HG03066 (cell line): ENCODE results near the gene YEATS4.

Experiments
- ATAC-seq: cut with Tn5 transposase; IDR thresholded peaks from one replicate; pipeline ENCODE4 v1.9.1; 2021; ENCODE audit warnings: low read depth; ENCODE audit not compliant: unreplicated experiment

The YEATS4 gene

DNA sequence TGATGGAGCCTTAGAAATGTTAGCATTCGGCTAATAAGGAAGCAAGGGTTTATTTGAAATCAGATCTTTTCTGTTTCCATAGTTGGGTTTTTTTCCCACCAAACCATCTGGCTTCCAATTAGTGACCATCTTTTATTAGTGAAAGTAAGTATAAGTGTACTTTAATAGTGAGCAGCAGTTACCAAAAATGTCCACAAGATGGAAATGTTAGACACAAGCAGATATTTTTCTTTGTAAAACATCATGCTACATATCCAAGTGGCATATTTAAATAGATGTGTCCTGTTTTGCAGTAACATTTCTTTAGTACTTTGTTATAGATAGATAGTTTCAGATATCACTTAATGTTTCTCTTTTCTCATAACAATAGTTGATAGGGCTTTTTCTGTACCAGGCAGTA is 28.8 kb downstream of the YEATS4 start:
- no peak for ATAC-seq

DNA sequence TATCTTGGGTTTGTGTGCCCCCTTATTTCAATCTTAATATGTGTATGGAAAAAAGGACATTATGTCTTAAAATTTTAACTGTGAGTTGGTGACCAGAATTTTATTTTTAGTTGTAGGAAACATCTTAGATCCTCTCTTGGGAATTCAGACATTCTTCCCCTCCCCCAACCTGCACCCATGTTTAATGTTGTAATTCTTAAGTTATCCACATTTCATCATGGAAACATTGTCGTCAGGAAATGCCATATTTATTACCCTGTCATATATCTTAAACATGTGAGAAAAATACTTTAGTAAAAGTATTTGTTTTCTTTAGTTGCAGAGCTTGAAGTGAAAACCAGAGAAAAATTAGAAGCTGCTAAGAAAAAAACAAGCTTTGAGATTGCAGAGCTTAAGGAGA is 30.3 kb downstream of the YEATS4 start:
- no peak for ATAC-seq

DNA sequence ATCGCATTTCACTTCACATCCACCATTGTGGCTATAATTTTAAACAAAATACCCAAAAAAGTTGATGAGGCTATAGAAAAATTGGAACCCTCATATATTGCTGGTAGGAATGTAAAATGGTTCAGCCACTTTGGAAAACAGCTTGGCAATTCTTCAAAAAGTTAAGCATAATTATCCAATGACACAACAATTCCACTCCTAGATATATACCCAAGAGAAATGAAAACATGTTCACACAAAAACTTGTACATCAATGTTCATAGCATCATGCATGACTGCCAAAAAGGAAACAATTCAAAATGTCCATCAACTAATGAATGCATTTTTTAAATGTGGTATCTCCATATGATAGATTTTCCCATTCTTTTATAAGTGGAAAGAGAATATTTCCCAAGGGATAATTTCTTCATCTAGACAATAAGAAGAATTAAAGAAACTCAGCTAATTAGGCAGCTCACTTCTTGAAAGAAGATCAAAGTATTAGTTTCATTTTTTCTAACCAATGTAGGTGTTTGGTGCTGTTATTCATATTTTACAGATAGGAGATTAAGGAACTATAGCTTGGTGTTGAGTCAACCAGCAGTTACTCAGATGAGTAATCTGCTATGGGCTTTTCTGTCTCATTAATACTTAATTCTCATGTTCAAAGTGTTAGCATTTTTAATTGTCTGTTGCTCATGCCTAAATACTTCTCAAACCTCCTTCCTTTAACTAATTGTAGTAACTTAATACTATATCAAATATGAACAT is 32.8 kb downstream of the YEATS4 start:
- ATAC-seq: no peak

DNA sequence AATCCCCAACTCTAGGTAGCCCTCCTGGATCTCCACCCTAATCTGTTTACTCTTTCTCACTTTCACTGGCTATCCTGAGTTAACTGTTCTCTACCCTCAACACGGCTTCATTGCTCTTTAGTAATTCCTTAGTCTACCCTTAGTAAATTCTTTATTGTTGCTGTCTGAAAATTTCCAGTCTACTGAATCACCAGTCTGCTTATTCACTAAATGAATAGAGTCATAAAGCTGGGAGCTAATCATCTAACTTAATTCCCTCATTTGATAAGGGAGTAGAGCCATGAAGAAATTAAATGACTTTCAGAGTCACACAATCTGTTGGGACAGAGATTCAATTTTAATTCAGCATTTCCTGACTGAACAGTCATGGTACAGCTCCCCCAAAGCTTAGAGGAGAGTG is 36.5 kb downstream of the YEATS4 start:
- no peak for ATAC-seq

DNA sequence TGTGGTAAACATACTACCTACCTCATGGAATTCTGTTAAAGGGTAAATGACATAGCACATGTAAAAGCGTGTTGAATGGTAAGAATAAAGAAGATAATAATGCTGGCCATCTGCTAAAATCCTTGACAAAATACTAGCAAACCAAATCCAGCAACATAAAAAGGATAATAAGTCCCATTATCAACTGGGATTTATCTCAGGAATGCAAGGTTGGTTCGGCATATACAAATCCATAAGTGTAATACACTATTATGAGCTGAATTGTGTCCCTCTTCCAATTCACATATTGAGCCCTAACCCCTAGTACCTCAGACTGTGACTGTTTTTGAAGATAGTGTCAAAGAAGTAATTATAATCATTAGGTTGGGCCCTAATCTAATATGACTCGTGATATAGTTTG is 37.4 kb downstream of the YEATS4 start:
- no peak for ATAC-seq

DNA sequence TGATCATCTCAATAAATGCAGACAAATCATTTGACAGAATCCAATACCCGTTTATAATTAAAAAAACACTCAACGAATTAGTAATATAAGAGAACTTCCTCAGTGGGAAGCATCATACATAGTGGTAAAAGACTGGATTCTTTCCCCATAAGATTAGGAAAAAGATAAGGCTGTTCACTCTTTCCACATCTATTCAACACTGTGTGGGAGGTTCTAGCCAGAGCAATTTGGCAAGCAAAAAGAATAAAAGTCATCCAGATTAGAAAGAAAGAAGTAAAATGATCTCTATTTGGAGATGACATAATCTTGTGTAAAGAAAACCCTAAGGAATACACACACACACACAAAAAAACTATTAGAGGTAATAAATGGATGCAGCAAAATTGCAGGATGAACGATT is 38.4 kb downstream of the YEATS4 start:
- no peak for ATAC-seq

DNA sequence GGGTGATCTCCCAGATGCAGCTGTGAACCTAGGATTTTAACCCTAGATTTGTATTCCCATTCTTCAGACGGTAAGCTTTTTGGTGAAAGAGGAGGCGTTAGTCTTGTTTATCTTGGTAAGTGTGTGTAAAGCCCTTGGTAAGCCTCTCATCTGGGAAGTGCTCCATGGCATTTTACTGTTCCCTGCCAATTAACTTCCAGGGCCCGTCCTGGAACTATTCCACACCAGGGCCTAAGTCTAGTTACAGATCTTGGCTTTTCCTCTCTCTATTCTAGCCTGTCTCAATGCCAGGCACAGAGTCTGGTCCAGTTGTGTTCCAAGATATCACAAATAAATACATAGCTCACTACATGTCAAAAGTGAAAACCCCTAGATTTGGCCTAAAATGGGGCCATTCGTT is 42.4 kb downstream of the YEATS4 start:
- ATAC-seq: no peak

DNA sequence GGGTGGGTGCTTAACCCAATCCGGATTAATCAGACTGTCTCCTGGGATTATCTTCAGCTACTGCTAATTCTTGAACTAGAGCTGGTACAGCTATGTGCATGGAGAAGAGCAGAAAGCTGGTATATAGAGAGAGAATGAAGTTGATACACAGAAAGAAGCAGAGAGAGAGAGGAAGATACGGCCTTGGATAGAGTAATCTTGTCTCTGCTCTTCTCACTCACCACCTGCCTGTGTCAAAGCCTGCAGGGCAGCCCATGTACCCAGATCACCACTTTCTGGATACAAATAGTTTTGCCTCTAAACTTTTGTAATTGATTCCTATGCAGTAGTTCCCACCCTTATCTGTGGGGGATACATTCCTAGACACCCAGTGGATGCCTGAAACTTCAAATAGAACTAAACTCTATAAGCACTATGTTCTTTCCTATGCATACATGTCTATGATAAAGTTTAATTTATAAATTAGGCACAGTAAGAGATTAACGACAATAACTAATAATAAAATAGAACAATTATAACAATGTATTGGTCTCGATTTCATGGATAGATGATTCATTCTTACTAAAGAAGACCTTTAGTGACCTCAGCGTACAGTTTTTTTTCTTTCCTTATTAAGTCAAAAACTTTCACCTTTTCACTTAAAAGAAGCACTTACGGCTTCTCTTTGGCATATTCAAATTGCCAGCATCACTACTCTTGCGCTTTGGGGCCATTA is 45.5 kb downstream of the YEATS4 start:
- ATAC-seq: no peak

DNA sequence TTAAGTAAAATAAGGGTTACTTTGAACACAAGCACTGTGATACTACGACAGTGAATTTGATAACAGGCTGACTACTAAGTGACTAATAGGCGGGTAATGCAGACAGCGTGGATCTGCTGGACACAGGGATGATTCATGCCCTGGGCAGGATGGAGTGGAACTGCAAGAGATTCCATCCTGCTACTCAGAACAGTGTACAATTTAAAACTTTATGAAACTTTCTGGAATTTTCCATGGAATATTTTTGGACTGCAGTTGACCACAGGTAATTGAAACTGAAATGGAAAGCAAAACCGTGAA is 46.0 kb downstream of the YEATS4 start:
- no peak for ATAC-seq

DNA sequence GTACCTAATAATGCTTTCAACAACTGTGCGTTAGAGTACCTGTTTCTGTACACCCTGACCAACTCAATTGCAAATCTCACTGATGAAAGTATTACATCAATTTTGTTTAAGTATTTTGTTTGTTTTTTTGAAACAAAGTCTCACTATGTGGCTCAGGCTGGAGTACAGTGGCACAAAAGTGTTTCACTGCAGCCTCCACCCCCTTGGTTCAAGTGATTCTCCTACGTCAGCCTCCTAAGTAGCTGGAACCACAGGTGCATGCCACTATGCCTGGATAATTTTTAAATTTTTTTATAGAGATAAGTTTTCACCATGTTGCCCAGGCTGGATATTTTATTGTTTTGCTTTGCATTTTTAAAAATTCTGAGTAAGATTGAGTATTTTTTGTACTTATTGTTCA is 46.7 kb downstream of the YEATS4 start:
- ATAC-seq: no peak

DNA sequence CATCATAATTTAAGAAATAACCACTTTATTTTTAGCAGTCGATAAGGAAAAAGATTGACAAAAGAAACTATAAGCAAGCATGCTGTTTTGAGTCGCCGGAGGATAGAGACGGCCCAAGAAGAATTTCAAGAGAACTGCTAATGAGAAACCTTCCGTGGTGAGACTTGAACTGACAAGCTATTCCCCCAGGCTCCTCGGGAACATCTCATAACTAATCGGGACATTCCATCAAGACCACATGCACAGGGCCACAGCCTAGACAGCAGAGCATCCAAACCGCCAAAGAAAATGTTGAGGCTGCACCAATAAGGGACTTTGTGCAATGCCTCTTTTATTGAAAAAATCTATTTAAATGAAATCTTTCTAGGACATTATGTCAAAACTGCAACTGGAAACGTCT is 51.0 kb downstream of the YEATS4 start:
- no peak for ATAC-seq

DNA sequence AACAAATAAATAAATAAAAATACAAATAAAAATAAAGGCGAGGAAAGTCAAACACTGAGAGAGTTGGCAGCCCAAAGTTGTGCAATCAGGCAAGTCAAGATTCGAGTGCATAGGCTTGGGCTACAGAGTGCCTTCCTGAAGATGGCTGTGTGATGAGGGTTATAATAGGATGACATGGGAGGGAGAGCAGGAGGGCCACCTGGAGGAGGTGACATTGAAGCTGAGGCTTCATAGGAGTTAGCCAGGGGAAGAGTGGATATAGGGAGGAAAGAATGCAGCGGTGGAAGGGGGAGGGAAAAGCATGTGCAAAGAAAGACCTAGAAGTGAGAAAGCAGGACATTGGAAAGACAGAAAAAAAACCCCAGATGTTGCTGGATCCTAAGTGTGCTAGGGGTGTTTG is 53.1 kb downstream of the YEATS4 start:
- no peak for ATAC-seq

DNA sequence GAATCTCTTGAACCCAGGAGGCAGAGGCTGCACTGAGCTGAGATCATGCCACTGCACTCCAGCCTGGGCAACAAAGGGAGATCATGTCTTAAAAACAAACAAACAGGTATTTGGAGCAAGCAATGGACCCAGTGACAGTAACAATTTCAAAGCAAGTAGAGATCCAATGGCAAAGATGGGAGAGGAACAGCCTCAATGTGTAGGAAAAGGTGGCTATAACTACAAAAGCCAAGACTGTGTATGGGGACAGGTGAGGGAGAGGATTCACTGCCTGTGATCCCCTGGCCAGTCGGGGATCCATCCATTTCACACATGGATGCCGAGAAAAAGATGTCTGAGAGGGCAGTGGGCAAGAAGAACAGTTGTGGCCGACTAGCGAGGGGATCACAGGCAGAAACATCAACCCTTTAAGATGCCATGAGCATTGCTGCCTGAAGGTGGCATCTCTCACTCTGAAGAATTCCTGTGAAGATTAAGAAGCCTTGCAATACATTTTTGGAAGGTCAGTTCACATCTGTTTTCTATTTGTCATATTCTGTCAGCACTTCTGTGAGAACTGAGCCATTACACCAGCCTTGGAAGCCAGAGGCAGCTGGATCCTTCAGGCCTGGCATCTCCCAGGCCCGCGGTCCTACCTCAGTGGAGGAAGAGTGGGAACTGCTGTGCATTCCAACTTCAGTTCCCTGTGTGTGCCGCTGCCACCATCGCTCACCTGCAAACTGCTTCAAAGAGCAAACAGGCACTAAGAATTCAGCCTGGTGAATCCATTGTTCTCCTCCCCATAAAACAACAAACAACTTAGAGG is 56.1 kb downstream of the YEATS4 start:
- no peak for ATAC-seq

DNA sequence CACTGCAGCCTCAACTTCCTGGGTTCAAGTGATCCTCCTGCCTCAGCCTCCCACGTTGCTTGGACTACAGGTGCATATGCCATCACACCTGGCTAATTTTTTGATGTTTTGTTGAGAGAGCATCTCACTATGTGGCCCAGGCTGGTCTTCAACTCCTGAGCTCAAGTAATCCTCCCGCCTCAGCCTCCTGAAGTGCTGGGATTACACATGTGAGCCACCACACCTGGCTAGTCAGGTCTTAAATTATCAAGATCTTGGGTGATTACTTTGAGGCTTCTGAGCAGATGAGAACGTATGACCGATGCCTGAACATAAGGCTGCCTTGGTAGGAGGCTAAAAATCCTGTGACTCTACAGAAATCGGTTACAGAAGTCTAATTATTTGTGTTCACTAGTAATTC is 57.7 kb downstream of the YEATS4 start:
- ATAC-seq: no peak

DNA sequence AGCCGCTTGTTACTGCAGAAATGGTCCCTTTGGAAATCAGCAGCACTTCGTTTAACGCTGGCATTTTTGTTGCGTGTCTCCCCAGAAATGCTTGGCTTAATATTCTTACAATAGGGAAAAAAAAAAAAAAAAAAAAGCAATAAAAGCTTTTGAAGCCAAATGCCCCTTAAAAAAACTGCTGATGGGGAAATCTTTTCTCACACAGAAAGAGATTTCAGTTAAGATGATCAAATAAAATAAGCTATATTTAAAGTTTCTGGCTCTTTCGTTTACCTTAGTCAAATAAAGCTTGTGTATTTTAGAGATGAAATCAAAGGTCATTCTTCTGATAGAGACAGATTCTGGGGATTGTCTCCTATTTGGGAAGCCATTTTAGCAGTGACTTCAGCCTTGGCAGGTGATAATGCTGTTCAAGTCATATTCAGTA is 58.2 kb downstream of the YEATS4 start:
- ATAC-seq: no peak

DNA sequence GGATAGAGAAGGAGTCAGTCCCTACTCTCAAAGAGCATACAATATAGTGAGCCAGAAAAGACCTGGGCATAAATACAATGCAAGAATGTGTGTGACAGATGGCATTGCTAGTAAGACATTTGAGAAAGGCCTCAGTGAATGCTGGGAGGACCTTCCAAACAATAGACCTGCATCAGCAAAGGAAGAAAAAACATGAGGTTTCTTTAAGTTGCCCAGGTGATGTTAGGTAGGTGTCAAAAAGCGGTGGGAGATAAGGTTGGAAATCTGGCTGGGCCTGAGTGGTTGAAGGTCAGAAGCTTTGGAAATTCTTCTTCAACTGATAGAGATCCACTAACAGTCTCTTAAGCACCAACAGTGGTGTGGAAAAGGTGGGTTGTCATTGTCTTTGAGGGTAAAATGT is 60.2 kb downstream of the YEATS4 start:
- no peak for ATAC-seq

DNA sequence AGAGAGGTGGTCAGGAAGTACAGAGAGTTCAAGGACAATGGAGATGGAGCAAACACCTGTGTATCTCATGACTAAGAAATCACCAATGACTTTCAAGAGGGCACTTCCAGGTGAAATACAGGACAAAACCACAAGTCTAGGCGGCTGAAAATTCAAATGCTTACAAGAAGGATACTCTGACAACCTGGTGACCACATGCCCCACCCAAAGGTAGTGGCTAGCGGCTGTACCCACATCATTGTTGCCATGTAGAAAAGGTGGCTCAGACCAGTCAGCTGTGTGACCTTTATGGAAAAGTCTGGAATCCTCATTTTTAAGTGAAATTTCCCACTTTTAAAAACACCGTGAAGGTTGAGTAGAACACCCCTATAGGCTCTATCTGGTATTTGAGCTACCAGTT is 62.0 kb downstream of the YEATS4 start:
- ATAC-seq: no peak

DNA sequence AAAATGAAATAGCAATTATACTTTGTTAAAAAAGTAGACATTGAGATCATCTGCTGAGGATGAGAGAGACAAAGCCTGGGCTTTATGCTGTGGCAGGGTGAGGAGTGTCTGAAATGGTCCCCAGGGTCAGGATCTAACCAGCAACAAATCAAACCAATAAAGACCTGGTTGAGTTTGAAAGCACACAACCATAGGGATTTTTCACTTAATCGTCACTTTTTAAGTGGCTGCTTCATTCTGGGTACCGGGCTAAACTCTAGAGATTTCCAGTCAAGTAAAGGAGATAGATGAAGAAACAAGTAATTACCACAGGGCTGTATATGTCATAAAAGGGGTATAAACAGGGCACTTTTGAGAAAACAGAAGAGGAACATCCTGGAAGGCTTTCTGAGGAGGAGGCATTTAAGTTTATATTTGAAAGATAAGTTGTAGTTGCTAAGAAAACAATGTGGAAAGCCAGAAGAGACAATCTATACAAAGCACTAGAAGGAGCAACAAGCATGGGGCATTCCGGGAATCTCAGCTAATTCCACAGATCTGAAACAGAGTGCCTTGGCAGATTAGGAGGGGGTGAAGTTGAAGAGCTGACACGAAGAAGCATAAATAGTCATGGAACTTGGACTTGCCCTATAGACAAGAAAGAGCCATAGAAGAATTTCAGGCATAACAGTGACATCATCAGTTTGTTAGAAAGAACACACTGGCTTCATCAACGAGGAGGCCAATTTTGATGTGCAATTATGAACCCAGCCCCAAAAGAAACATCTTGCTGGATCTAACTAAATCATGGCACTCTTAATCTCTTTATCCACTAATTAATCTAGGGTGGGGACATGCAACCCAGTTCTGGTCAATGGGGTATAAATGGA is 63.7 kb downstream of the YEATS4 start:
- ATAC-seq: no peak

DNA sequence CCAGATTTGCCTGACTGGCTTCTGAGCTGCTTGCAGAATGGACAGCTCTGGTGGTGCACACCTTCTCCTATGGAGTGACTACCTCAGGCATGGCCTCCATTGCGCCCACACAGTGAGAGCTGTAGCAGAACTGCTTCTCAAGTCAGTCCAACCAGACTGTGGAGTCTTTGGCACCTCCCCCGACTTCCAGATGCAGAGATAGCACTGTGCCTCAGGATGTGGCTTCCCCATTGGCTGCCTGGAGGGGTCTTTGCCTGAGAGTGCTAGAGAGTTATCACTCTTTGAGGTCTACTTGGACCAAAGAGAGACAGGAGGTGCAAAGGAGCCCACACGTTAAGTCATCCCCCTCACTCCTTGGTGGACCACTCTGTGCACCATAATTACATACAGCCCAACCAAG is 65.9 kb downstream of the YEATS4 start:
- no peak for ATAC-seq

DNA sequence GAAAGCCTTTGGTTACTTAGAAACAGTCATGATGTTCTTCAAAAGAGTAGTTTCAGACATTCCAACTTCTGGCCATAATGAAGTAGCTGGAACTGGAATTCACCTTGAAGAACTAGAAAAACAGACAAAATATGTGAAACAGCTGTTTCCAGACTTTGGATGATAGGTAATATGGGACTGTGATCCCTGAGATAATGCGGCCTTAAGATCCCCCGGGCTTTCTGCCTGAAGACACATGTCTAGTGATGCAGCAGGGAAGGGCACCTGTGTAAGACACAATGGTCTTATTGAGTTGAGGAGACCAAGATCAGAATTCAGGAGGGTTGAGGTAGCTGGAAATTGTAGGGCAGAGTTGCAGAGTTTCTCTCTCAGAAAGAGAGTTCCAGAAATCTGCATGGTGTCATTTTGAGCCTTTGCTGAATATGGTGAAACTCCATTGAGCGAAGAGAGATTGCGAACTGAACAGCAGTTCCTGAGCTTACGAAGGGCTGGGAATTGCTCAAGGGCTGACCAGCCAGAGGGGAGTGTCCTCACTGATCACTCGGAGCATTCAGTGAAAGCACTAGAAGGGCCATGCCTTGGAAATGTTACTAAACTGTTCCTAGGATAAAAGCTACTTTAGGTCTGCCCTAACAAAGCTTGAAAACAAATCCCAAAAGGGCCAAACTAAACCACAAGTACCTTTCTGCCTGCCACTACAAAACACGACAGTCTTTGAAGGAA is 69.0 kb downstream of the YEATS4 start:
- ATAC-seq: no peak
